Neural crest cell (in vitro differentiated cells): ENCODE data around the gene MCM3. TPM values are rescaled to one million over a fixed set of nuclear protein-coding genes. Genes with fewer than 3 reads are reported as not detected.

Source experiments
- DNase-seq: peaks from one replicate; pipeline ENCODE4 v3.0.0; 2021; ENCODE audit warnings: low read depth, mixed read lengths, low spot score
- H3K27ac Mint-ChIP-seq: one replicate; pipeline ENCODE4 v1.8.0; 2021; ENCODE audit warnings: mild to moderate bottlenecking, mixed read lengths; ENCODE audit not compliant: unreplicated experiment
- H3K27me3 Mint-ChIP-seq: 2 replicates; pipeline ENCODE4 v1.8.0; 2021; ENCODE audit warnings: low read depth, mild to moderate bottlenecking, mixed read lengths
- H3K36me3 Mint-ChIP-seq: 2 replicates; pipeline ENCODE4 v1.8.0; 2021; ENCODE audit warnings: low read depth, mild to moderate bottlenecking, mixed read lengths
- H3K4me1 Mint-ChIP-seq: 2 replicates; pipeline ENCODE4 v1.8.0; 2021; ENCODE audit warnings: mixed read lengths
- H3K4me3 Mint-ChIP-seq: one replicate; pipeline ENCODE4 v1.8.0; 2021; ENCODE audit warnings: mild to moderate bottlenecking, mixed read lengths
- H3K9me3 Mint-ChIP-seq: 2 replicates; pipeline ENCODE4 v1.8.0; 2021; ENCODE audit warnings: mixed read lengths
- total RNA-seq: library from RNA; stranded (reverse); gene quantifications from 2 replicates; pipeline ENCODE4 v1.2.1, GENCODE V29; 2021
- TF ChIP-seq, protein P1 (sequence below): fragments of 200-600 bp; sonication (generic); conservative IDR thresholded peaks from 2 replicates; pipeline ENCODE4 v1.5.0; 2021; ENCODE audit warnings: antibody characterized with exemption, mild to moderate bottlenecking

MCM3 gene
- total RNA-seq, 1 donor from 2014 or later = 211 TPM

DNA sequence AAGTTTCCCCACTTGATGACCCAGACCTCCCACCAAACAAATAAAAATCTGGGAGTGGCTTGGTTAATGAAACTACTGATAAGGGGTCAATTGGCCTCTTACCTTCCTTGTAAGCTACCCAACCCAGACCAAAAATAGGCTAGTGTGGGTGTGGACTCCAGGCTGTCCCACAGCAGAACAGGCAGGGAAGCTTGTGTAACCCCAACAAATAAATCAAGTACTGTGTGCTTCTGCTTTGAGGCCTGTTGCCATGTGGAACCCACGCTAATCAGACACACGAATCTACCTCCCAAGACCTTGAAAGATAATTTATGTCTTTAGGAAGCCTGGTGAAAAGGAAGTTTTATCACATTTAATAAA lies 43.7 kb upstream of the MCM3 start:
- no peak for DNase-seq
- Mint-ChIP-seq H3K9me3 (no peaks in the 10 kb centered on the region), H3K4me3 (no peak overlapping the region), H3K27ac (no peak overlapping the region), H3K4me1 (peaks cover 31% of the 10 kb centered on the region), H3K27me3 (no peaks in the 10 kb centered on the region), H3K36me3 (no peaks in the 10 kb centered on the region)
- TF ChIP-seq, protein P1, sequence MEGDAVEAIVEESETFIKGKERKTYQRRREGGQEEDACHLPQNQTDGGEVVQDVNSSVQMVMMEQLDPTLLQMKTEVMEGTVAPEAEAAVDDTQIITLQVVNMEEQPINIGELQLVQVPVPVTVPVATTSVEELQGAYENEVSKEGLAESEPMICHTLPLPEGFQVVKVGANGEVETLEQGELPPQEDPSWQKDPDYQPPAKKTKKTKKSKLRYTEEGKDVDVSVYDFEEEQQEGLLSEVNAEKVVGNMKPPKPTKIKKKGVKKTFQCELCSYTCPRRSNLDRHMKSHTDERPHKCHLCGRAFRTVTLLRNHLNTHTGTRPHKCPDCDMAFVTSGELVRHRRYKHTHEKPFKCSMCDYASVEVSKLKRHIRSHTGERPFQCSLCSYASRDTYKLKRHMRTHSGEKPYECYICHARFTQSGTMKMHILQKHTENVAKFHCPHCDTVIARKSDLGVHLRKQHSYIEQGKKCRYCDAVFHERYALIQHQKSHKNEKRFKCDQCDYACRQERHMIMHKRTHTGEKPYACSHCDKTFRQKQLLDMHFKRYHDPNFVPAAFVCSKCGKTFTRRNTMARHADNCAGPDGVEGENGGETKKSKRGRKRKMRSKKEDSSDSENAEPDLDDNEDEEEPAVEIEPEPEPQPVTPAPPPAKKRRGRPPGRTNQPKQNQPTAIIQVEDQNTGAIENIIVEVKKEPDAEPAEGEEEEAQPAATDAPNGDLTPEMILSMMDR = no peak

DNA sequence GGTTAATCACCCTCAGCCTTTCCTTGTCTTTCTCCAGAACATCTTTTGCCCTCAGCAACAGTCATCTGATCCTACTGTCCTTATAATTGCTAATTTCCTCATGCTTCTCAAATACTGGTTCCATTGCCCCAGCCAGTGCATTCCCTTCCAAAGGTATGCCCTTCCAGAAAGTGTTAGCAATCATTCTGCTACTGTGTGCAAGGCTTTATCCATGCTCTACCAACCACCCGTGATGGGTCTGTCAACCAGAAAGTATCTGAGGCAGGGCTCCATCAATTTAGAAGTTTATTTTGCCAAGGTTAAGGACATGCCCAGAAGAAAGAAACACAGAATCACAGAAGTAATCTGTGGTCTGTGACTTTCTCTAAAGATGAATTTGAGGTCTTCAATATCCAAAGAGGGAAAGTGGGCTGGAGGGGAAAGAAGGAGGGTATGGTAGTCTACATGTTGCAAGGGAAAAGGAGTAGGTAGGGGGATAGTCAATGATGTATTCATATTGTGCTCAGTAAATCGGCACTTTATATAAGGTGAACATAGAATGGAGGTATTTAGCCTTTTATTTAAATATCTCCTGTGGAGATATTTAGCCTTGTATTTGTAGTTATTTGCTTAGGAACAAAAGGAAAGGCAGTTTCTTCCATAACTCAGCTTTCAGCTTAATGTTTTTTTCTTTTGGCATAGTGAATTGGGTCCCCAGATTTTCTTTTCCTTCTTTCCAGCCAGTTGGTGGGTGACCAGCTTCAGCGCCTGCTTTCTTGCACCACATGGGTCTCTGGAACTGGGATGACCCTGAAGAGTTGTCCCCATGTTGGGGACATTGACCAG lies 42.2 kb upstream of the MCM3 start:
- no peaks in the 10 kb centered on the region for H3K9me3 Mint-ChIP-seq
- no peak overlapping the region for H3K4me3 Mint-ChIP-seq
- TF ChIP-seq, protein P1 = no peak
- DNase-seq = no peak
- no peaks in the 10 kb centered on the region for H3K36me3 Mint-ChIP-seq
- H3K27ac Mint-ChIP-seq = peak overlapping the region; percentile 37
- no peaks in the 10 kb centered on the region for H3K27me3 Mint-ChIP-seq
- peaks cover 31% of the 10 kb centered on the region for H3K4me1 Mint-ChIP-seq

DNA sequence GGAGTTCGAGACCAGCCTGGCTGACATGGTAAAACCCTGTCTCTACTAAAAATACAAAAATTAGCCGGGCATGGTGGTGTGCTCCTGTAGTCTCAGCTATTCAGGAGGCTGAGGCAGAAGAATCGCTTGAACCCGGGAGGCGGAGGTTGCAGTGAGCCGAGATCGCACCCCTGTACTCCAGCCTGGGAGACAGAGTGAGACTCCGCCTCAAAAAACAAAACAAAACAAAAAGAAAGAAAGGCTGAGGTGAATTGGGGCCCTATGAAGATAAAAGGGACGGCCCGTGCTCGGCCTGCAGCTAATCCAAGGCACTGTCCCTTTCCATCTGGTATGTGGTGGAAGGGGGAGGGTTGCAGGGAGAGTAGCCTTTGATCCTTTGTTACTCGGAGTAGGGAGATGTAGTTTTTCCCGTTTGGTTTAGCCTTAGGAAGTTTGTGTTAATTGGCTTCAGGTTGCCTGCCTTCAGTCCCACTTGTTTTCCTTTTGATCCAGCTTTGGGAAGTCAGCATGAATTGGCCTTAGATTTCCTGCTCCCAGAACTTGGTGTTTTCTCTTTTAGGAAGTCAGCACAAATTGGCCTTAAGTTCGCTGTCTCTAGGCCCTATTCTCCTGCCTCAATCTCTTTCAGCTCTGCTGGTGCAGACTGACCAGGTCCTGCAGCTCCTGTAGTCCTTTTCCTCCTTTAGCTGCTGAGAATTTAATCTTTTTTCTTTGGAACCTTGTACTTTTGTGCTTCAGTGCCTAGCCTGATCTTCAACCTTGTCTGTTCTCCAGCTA lies 41.3 kb upstream of the MCM3 start:
- no peaks in the 10 kb centered on the region for H3K36me3 Mint-ChIP-seq
- H3K27me3 Mint-ChIP-seq = no peaks in the 10 kb centered on the region
- peaks cover 31% of the 10 kb centered on the region for H3K4me1 Mint-ChIP-seq
- TF ChIP-seq, protein P1 = no peak
- peak overlapping the region; percentile 73 for H3K4me3 Mint-ChIP-seq
- DNase-seq = peak; percentile 6
- H3K9me3 Mint-ChIP-seq = no peaks in the 10 kb centered on the region
- peak overlapping the region; percentile 20 for H3K27ac Mint-ChIP-seq

DNA sequence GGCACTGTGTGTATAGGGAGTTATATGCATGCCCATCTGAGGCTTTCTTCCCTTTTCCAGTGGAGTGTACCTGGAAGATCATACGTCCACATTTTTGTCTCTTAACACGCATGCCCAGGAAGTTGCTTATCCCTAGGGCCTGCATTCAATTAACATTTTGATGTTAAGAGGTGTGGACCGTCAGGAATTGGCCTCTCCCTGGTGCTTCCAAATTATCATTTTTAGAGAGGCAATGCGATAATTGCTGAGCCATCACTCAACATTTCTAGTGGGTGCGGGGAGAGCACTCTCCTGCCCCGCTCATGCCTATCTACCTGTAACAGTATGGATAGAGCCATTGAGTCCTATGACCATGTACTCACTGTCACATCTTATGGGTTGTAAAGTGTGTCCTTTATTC lies 39.6 kb upstream of the MCM3 start:
- Mint-ChIP-seq H3K36me3 (no peaks in the 10 kb centered on the region), H3K4me3 (no peak overlapping the region), H3K27ac (no peak overlapping the region), H3K27me3 (no peaks in the 10 kb centered on the region), H3K4me1 (peaks cover 27% of the 10 kb centered on the region), H3K9me3 (no peaks in the 10 kb centered on the region)
- DNase-seq = no peak
- TF ChIP-seq, protein P1 = no peak

DNA sequence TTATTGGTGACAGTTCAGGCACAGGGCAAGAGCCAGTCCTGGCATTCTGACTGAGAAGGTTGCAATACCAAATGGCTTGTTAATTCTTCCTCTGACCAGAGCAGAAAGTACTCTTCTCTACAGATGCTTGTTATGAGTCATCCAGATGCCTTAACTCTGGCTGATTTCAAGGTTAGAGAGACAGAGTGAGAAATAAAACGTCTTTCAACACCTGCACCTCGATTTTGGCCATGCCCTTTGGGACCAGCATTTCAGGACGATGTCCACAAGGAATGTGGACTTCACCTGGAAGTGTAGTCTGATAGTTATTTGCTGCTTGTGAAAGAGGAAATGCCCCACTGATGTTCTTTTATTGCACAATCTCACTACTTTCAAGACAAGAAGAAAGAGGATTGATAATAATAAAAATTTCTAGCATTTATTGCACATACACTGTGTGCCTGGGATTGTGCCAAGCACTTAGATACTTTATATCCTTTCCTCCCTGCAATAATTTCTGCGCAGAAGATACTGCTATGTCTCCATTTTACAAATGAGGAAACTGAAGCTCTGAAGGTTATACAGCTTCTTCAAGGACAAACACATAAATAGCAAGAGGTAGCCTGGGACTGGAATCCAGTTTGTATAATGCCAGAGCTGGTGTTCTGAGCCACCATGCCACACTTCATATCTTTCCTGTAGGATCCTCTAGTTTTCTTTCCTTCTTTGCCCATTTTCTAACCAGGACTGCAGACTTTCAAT lies 33.5 kb upstream of the MCM3 start:
- TF ChIP-seq, protein P1 = no peak
- H3K9me3 Mint-ChIP-seq = no peaks in the 10 kb centered on the region
- no peak overlapping the region for H3K27ac Mint-ChIP-seq
- no peak for DNase-seq
- H3K27me3 Mint-ChIP-seq = no peaks in the 10 kb centered on the region
- H3K4me1 Mint-ChIP-seq = peaks cover 2% of the 10 kb centered on the region
- H3K36me3 Mint-ChIP-seq = no peaks in the 10 kb centered on the region
- no peak overlapping the region for H3K4me3 Mint-ChIP-seq
